Globus pallidus (tissue), 1 donor: ENCODE measurements around the gene CEMIP.
A peak's percentile ranks its signal among the peaks of the same experiment; 100 is the strongest.

ENCODE experiments used
- DNase-seq: peaks from one replicate; pipeline ENCODE4 v3.0.0-alpha.2; 2015; ENCODE audit warnings: low spot score

The CEMIP gene

DNA sequence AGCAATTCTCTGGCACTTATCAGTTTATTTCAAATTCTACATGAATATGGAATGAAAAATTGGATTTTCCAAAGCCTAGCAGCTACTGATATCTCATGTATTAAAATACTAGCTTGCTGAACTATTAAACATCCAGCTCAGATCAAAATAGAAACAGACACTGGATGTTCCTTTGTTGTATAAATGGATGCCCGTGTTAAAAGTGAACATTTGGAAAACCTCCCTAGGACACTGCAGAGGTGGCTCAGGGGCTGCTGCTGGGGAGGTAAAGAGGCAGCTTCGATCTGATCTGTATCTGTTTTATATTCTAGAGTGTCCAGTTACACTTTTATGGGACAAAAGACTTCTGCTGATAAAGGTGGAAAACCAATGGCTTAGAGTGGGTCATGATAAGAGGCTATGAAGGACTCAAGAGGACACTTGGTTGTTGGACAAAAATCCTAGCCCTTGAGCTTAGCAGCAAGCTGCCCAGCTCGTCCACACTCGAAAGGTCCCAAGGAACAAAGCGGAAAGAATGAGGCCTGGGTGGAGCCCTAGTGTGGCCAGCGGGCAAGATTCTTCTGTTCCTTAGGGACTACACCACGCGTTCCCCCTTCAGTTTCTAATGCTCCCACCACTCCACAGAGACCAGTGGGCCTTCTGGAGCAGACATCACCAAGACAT lies 200.5 kb downstream of the CEMIP start:
- no peak for DNase-seq

DNA sequence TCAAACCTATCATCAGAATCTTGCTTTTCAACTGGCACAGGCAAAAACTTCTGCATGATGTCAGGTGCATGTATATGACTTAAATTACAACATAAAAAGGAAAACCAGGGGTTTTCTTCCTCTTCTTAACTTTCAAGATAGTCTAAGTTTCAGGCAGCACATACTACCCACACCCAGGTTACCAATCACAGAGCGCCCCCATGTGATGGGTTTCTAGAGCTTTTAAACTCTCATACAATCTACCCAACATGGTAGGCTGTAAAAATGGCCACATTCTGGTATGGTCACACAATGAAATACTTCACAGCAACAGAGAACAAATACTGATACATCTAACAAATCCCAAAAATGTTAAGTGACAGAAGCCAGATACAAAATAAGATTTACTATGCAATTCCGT lies 203.0 kb downstream of the CEMIP start:
- DNase-seq = no peak

DNA sequence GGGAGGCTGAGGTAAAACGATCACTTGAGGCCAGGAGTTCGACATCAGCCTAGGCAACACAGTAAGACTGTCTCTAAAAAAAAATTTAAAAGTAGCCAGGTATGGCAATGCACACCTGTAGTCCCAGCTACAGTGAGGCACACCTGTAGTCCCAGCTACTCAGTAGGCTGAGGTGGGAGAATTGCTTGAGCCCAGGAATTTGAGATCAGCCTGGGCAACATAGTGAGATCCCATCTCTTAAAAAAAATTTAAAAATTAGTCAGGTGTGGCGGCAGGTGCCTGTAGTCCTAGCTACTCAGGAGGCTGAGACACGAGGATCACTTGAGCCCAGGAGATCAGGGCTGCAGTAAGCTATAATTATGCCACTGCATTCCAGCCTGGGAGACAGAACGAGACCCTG lies 203.7 kb downstream of the CEMIP start:
- DNase-seq = no peak

DNA sequence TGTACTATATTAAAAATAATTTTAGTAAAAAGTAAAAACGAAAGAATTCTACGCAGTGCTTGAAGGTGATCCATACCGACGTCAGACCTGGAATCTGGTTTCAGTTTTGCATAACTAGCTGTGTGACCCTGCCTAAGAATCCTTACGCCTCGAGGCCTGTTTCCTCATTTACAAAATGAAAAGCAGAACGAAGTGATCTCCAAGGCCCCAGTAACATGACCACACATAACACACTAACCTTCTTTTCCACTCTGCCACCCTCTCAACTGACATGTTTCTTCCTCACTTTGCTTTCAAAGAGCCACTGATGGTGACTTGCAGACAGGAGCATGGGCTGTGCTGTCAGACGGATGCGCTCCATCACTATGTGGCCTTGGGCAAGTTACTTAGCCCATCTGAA lies 205.7 kb downstream of the CEMIP start:
- DNase-seq = no peak

DNA sequence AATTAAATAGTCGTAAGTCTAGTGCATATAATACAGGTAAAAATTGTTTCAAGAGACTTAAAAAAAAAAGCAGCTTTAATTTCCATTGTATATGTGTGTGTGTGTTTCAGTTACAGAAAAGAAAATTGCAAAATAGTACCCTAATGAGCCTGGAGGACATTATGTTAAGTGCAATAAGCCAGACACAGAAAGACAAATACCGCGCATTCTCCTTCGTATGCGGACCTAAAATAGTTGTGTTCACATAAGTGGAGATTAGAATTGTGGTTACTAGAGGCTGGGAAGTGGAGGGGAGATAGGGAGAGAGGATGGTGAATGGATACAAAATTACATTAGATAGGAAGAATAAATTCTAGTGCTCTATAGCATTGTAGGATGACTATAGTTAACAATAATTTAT lies 206.8 kb downstream of the CEMIP start:
- no peak for DNase-seq

DNA sequence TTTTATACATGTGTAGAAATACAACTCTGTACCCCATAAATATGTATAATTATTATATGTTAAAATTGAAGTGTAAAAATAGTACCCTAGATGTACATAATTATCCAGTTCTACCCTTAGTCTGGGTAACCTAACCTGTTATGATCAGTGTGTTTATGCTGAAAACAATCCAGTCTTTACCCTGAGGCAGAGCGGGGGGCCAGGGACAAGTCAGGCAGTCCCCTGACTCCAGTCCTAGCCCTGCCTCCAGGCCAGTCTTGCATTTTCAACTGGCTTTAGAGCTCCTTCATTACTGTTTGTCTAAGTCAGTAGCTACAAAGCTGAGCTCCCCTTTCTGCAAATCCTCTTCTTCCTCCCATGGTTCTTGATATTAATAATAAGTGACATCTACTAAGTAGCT lies 207.3 kb downstream of the CEMIP start:
- DNase-seq = no peak

DNA sequence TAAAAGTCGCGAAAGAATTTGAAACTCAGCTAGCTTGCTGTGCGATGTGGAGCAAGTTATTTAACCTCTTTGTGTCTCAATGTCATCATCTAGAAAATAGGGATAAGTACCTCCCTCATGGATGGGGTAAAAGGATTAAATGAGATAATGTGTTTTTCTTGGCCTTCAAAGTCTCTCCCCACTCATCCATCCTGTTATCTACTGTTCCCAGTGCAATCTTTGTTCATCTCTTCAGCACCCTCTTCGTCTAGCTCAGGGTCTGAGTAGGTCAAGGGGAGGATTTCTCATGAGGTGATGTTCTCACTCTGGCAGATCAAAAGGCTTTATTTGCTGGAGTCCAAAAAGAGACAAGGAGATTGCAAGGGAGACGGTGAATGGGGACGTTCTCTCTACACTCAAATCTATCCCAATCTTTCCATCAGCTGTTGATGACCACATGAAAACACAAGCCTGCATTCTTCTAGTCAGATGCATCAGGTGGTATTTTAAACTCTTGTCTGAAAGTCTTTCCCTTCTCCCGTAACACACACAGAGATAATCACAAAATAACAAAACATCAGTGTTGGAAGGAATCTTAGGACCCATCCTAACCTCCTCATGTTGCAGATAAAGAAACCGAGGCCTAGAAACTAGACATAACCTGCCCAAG lies 209.1 kb downstream of the CEMIP start:
- DNase-seq = no peak

DNA sequence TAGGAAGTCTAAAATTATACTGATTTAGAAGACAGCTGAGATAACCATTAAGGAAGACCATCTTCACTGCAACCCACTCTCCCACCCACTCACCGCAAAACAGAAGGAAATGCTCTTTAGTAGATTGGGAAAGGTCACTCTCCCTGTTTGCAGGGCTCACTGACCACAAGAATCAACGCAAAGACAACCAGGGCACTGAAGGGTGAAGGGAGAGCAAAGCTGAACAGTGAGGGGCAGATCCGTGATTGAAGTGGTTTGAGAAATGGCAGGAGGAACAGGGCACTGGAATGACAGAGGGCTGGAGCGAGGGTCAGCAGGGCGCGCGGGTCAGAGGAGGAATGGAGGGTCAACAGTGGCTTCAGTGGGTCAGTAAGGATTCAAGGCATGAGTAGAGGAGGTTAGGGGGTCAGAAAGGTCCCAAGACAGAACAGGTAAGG lies 209.9 kb downstream of the CEMIP start:
- no peak for DNase-seq

DNA sequence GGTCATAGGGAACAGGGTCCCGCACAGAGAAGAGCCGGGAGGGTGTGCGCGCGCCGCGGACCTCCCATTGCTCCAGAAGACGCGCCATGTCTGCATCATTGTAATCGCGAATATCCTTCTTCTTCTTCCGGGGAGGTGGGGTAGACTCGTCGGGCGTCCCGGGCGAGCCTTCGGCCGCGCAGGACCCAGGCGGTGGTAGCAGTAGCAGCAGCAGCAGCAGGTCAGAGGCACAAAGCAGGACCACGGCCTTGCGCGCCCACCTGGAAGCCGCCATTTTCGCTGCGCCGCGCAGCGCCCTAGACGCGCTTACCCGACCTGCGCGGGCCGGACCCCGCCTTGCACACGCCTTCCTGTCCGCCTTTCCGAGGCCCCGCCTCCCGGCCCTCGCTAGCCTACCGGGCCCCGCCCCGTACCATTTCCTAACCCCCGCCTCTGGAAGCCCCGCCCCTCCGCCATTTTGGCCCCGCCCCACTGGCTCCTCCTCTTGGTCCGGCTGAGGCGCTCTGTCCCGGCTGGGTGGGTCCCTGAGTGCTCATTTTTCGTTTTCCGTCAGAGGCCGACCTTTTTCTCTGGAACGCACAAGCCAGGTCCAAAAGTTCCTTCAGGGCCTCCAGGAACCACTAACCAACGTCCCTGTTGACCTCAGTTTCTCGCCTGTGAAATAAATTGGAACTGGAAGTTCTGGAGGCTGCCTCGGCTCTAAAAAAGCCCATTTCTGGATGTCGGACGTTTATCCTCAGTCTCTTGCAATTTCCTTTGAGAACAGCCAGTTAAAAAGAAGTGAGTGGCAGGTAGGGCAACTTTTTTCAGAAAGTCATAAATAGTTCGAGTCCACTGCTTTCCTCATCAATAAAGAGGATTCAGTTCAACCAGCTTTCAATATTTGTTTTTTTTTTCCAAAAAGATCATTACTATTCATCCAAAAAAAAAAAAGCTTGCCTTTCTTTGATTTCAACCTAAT lies 210.6 kb downstream of the CEMIP start, which contains the start of gene MESD:
Gene MESD (minus strand): TSS at position 302 of the 961 bp plus-strand sequence. CDS start 28 bp downstream, at position 274.
- peak; percentile 98 for DNase-seq

DNA sequence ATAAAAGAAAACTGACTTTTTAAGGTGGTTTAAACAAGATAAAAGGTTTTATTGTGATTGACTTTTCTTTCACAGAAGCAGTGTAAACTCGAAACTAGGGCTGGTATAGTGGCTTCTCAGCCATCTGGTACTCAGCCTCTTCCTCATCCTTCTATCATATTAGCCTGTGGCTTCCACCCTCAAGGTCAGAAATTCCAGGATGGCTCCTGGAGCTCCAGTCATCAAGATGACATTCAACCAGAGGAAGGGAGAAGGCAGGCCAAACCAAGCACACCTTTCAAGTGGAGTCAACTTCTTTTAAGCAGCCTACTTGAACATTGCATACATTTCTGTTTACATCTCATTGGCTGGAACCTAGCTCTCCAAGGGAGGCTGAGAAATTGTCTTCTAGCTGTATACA lies 211.8 kb downstream of the CEMIP start:
- no peak for DNase-seq

DNA sequence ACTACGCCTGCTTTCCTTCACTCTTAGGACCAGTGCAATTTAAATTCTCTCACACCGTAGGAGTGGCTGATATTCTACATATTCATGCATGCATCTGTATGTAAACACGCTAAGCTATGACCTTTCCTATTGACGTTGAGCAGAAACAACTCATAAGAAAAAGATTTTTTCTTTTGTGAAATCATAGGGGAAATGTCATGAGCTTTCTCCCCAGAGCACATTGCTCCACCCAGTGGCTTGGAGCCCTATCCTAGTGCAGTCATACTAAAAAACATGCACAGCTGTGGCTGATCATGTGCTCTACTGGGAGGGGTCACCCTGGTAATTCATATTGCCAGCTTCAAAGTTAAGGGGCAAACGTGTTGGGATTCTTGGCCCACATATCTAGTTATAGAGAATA lies 212.3 kb downstream of the CEMIP start:
- DNase-seq = peak; percentile 90

DNA sequence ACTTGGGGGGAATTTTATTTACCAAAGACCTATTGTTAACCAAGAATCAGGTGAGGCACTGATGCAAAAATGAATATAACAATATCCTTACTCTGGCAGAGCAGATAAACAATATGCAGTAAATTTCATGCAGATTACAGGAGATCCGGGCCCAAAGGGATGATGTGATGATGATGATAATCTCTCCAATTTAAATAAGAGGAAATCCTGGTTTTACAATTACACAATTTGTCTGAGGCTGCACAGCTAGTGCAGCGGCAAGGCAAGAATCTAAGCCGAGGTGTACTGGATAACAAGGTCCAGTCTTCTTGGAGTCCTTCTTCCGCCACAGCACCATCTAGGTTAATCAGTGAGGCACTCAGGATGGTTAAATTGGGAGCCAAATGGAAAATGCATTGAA lies 212.8 kb downstream of the CEMIP start:
- no peak for DNase-seq

DNA sequence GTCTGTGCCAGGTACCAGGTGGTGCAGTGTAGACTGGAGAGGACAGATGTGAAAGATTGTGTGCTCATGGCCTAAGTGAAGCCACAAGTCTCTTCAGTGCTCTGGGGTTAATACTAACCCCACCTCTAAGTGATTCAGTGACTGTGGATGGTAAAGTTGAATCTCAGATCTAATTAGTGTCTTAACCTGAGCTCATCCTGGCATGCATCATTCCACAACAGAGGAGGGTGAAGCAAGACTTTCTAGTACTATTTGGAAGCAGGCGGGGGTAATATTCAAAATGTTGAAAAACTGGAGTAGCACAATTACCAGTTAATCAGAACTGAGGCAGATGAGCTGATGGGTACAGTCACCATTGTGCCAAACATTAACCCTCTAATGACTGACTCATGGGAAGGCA lies 213.3 kb downstream of the CEMIP start:
- DNase-seq = no peak

DNA sequence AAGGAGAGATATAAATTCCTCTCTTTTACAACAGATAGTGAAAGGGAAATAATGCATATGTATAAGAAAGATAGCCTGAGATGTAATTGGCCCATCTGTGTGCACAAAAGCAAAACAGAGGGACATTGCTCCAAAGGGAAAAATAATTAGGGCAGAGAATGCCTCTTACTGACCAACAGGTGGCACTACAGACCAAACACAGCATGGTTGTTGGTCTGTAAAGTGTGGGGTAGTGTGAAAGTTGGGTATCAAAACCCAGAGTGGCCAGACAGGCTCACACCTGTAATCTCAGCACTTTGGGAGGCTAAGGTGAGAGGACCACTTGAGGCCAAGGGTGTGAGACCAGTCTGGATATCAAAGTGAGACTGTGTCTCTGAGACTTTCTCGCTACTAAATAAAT lies 217.1 kb downstream of the CEMIP start:
- no peak for DNase-seq

DNA sequence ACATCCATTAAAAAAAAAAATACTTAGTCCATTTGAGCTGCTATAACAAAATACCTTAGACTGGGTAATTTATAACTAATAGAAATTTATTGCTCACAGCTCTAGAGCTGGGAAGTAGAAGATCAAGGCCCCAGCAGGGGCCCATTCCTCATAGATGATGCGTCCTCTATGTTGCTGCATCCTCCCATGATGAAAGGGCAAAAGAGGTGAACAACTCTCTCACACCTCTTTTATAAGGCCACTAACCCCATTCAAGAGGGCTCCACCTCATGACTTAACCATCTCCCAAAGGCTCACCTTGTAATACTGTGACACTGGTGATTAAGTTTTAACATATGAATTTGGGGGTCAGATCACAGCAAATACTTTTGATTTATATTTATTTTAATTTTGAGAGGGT lies 218.5 kb downstream of the CEMIP start:
- no peak for DNase-seq

DNA sequence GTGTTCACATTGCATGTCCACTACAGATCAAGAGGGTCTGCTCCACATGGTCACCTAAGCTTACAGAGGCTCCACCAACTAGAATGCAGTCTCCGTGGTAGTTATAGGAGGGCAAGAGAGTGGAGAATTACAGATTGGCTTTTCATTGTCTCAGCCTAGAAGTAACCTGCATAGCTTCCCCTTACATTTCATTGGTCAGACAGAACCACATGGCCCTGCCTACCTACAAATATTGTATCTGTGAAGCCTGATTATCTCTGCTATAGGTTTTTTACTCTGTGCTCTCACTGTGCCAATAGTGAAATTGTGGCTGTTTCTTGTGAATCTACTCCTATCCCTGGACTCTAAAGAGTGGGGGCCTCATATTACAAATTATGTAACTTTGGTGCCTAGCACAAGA lies 219.1 kb downstream of the CEMIP start:
- no peak for DNase-seq

DNA sequence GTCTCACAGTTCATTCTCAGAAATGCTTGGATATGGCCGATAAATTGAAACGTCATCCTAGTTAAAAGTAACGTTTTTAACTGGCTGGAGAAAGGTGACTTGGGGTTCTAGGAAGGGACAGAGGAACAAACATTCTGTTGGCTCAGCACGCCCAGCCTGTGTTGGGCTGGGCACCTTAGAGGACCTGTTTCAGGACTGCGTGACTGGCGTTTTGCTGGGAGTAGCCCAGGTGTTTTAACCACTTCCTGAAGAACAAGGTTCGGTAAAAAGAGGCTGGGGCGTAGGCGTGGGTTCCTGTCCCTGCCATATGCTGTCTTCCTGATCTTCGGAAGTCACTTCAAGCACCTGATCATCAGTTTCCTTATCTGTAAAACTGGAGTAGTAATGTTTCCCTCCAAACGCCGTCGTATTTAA lies 220.5 kb downstream of the CEMIP start:
- no peak for DNase-seq

DNA sequence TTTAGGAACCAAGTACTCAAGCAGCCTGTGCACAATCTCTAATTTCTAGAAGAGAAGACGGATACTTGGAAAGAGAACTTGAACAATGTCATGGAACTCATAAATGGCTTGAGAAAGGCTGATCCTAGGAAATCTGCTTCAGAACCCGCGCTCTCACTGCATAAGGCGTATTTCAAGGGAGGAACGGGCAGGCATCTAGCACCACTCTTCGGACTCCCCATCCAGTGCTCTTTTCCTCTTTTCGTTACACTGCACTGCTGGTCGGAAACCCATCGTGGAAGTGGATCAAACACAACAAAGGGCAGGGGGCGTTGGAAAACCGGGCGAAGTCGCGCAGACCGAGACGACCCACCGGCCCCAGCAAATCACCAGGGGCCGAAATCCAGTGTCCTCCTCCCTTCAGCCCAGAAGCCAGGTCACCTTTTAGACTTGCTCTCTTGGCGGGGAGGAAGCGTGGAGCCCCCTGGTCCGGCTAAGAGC lies 221.0 kb downstream of the CEMIP start:
- DNase-seq = no peak

DNA sequence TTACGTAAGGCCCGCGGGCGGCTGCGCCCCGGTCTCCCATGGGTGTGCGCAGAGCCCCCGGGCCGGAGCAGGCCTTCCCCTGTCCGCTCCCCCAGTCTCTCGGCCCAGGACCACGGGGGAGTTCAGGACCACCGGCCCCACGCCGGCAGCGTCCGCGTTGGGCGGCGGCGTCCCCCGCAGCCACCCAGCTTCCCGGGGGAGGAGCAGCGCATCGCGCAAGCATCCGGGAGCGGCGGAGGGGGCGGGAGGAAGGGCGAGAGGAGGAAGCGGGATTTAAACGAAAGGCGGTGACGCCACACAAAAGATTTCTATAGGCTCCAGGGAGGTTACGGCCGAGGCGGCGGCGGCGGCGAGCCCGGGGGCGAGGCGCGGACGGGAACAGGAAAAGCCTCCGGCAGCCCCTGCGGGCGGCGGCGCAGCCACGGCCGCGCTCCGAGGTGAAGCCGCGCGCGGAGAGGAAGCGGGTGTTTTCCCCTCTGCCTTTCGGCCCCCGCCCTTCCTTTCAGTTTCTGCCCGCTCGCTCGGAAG lies 221.5 kb downstream of the CEMIP start, which contains the start of gene TLNRD1:
Gene TLNRD1 (plus strand): TSS at position 300 of the 528 bp plus-strand sequence. CDS start 1,349 bp downstream, outside the sequence.
- DNase-seq = peak; percentile 81
